RWPE1 (cell line): ENCODE results near the gene OSGIN1.
"Not testable (repeated sequence)": the region's sequence is repeated elsewhere in the genome, so short reads cannot be mapped to it uniquely, and the experiment has no call there.

ENCODE experiments used
- CTCF ChIA-PET: fragments of 350-600 bp; sonication (Branson Sonifier 250); formaldehyde crosslinking; extraction: SDS; loops from one replicate; lab custom pipeline; 2021; lab: Yijun Ruan, JAX
- POLR2A ChIA-PET: fragments of 400-600 bp; formaldehyde crosslinking; extraction: SDS; loops from one replicate; lab custom pipeline; 2020; ENCODE audit warnings: antibody characterized with exemption; ENCODE audit not compliant: low non-redundant PET; lab: Yijun Ruan, JAX
- DNase-seq: peaks from one replicate; pipeline ENCODE4 v3.0.0; 2012; ENCODE audit warnings: low spot score
- H3K27ac ChIP-seq: fragments of 450-650 bp; 2 replicates; pipeline ENCODE4 v1.5.1; 2017
- TF ChIP-seq, protein P1 (sequence below): fragments of 450-650 bp; conservative IDR thresholded peaks from 2 replicates; pipeline ENCODE4 v1.5.1; 2017; ENCODE audit warnings: low read depth, mild to moderate bottlenecking

The OSGIN1 gene

DNA sequence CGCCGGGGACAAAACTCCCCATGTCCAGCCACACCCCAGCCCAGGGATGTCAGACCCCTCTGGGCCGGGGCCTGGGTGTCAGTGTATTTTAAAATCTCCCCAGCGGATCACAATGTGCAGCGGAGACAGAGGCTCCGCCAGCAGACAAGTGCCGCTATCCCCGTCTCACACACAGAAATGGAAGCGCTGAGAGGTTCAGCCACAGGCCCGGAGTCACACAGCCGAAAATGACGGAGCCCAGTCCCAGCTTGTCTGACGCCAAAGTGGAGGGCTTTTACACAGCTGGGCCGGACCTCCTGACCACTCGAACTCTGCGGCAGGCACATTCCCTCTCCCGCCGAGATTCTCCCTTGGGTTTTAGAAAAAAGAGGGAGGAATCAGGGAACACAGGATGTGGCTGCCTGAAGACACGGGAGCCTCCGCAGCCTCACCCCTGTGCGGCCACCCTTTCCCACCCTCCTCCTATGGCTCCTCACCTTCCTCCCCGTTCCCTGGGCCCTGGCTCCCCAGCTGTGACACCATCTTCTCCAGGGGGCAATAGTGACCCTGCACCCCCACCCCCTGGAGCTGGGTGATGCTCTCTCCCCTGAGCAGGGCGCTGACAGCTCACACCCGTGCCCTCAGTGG is 6.8 kb upstream of the OSGIN1 start:
- DNase-seq, result no peak
- ChIA-PET POLR2A (no interaction called here), CTCF (no interaction called here)
- TF ChIP-seq, protein P1, sequence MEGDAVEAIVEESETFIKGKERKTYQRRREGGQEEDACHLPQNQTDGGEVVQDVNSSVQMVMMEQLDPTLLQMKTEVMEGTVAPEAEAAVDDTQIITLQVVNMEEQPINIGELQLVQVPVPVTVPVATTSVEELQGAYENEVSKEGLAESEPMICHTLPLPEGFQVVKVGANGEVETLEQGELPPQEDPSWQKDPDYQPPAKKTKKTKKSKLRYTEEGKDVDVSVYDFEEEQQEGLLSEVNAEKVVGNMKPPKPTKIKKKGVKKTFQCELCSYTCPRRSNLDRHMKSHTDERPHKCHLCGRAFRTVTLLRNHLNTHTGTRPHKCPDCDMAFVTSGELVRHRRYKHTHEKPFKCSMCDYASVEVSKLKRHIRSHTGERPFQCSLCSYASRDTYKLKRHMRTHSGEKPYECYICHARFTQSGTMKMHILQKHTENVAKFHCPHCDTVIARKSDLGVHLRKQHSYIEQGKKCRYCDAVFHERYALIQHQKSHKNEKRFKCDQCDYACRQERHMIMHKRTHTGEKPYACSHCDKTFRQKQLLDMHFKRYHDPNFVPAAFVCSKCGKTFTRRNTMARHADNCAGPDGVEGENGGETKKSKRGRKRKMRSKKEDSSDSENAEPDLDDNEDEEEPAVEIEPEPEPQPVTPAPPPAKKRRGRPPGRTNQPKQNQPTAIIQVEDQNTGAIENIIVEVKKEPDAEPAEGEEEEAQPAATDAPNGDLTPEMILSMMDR, result no peak
- H3K27ac ChIP-seq, result no peak overlapping the region

DNA sequence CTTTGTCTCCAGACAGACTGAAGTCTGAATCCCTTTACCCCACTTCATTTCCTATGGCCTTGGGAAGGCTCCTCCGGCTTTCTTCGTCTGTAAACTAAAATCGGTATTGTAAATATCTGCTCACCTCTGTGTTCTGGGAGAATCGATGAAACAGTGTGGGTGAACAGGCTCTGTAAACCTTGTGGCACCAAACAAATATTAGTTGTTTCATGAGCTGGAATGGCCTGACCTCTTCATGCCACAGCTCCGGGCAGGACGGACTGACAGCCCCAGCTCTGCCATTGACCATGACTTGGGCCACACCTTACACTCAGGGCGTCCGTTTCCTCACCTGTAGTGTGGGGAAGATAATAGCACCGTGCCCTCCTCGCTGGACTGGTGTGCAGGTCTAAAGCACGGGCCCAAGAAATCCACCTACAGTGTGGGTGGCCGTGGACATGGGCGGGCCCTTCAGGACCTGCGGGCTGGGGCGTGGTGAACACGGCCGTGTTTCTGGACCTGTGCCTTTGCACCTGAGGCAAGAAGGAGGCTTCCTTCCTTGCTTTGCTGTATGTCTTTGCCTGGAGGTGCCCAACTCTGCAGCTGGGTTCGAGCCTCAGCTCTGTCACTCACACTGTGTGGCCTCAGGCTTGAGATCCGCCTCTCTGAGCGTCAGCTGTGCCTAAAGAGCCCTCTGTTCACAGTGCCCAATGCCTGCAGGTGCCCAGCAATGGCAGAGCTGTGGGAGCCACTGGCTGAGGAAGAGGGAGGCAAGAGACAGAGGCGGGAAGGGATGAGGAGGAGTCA is 6.1 kb upstream of the OSGIN1 start:
- H3K27ac ChIP-seq, result no peak overlapping the region
- ChIA-PET CTCF (interaction anchor here (1.1 kb wide), 1 partner anchor 49 kb away, joined by 3 read pairs; no protein-coding TSS in a partner anchor), POLR2A (no interaction called here)
- TF ChIP-seq, protein P1, result no peak
- no peak for DNase-seq

DNA sequence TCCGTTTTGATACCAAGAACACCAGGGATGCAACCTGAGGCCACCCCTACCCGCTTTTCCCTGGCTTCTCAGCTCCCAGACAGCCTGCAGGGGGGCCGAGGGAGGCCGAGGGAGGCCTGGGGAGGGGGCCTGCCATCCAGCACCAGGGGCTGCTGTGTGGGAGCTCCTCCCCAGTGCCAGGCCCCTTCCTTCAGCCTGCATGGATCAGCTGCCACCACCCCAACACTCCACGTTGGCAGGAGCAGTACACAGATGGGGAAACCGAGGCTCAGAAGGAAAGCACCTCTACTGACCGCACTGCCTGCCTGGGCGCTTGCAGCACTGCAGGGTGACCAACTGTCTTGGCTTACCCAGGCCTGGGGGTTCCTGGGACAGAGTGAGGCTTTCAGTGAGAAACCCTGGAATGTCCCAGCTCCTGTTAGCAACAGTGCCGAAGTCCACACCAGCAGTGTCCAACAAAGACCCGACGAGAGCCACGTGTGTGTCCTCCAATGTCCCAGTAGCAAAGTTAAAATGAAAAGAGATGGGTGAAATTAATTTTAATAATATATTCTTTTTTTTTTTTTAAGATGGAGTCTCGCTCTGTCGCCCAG is 5.3 kb upstream of the OSGIN1 start:
- ChIA-PET CTCF (interaction anchor here (1.0 to 1.1 kb wide), 3 partner anchors 9 to 49 kb away, joined by 3 to 5 read pairs (median 3); no protein-coding TSS in a partner anchor), POLR2A (no interaction called here)
- H3K27ac ChIP-seq, result no peak overlapping the region
- no peak for DNase-seq
- TF ChIP-seq, protein P1, result no peak

DNA sequence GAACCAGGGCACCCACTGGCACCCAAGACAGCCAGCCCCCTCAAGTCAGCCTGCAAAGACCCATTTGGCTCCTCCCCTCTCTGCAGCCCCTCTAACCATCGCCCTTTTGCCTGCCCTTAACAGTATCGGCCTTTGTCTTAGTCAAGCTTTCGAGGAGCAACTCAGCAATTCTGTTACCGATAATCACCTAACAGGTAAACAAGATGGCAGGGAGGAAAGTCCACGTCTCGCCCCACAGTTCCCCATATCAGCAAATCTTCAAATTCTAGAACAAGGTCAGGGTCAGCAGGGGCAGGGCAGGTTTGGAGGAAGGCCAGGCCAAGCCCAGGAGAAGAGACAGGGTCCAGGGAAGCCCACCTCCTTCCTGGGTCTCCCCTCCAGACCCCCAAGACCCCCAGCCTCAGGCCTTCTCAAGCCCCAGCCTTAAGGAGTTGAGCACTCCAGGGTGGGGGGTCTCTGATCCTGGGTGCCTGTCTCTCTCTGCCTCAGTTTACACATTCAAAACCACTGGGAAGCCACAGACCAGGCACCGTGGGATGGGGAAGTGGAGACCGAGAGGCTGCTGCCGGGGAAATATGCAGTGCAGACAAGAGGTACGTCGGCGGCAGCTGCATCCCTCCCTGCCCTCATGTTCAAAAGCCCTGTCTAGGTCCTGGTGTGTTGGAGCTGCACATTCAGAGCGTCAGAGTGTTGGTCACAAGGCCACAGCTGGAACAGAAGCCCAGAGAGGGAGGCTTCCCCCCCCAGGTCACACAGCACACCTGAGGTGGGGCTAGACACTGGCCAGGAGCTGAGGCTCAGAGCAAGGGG is 3.9 kb upstream of the OSGIN1 start:
- ChIA-PET CTCF (interaction anchor here (0.6 to 1.0 kb wide), 2 partner anchors 22 to 658 kb away, joined by 3 read pairs; no protein-coding TSS in a partner anchor), POLR2A (no interaction called here)
- DNase-seq, result no peak
- TF ChIP-seq, protein P1, result no peak
- no peak overlapping the region for H3K27ac ChIP-seq

DNA sequence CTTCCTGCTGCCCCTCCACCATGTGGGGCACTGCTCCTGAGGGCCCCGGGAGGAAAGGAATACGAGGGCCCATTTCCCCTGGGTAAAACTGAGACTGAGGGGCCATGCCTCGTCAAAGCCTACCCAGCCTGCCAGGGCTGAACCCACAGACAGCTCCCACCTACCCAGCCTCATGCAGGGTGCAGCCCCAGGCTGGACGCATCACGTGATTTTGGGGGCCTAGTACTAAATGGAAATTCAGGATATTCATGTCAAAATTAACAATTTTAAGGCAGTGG is 3.4 kb upstream of the OSGIN1 start:
- DNase-seq, result no peak
- CTCF ChIA-PET, result interaction anchor here (0.6 kb wide), 1 partner anchor 659 kb away, joined by 3 read pairs; no protein-coding TSS in a partner anchor
- TF ChIP-seq, protein P1, result no peak
- no peak overlapping the region for H3K27ac ChIP-seq
- POLR2A ChIA-PET, result no interaction called here

DNA sequence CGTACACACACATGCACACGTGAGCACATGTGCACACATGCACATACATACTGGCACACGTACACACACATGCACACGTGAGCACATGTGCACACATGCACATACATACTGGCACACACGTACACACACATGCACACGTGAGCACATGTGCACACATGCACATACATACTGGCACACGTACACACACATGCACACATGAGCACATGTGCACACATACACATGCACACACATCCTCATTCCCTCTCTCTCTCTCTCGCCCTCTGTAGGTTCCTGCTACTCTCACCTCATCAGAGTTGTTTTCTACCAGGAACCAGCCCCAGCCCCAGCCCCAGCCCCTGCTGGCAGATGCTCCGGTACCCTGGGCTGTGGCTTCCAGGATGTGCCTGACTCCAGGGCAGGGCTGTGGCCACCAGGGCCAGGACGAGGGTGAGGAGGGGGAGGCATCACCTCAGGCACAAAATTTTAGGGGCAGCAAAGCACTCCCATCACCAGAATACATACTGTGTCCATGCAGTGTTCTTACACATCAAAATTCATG is 2.1 kb upstream of the OSGIN1 start:
- CTCF ChIA-PET, POLR2A ChIA-PET, DNase-seq: not testable (repeated sequence)
- H3K27ac ChIP-seq, result peak overlapping the region; percentile 63
